Kidney epithelial cell (primary cell): ENCODE data around the gene IGF2R. TPM values are rescaled to one million over a fixed set of nuclear protein-coding genes. Genes with fewer than 3 reads are reported as not detected.

ENCODE experiments used
- DNase-seq: peaks from one replicate; pipeline ENCODE4 v3.0.0-alpha.2; 2010; ENCODE audit warnings: low read depth
- H3K27me3 ChIP-seq: 2 replicates; pipeline ENCODE4 v1.6.0; 2011; ENCODE audit warnings: low read length; ENCODE audit not compliant: control insufficient read depth, insufficient read depth
- H3K36me3 ChIP-seq: 2 replicates; pipeline ENCODE4 v1.5.1; 2011; ENCODE audit warnings: low read length; ENCODE audit not compliant: control insufficient read depth, insufficient read depth
- H3K4me3 ChIP-seq: 2 replicates; pipeline ENCODE4 v1.5.1; 2011; ENCODE audit warnings: low read depth, mild to moderate bottlenecking, control low read depth, low read length
- CTCF ChIP-seq: IDR thresholded peaks from 2 replicates; pipeline ENCODE4 v1.5.1; 2011; ENCODE audit warnings: mild to moderate bottlenecking, moderate library complexity, low read length, control low read depth, inconsistent platforms; ENCODE audit not compliant: insufficient read depth, poor library complexity, severe bottlenecking
- total RNA-seq: library from RNA; depleted of rRNA; stranded (reverse); fragments of >200 nt; gene quantifications from 2 replicates; pipeline ENCODE4 v1.2.3, GENCODE V29; 2015

Gene IGF2R
- total RNA-seq, 1 donor from 2014 or later = 251 TPM

- Histone ChIP-seq H3K36me3 (peaks cover 5% of the 10 kb centered on the region), H3K4me3 (no peak overlapping the region), H3K27me3 (no peaks in the 10 kb centered on the region)
- no peak for TF ChIP-seq CTCF
- DNase-seq = no peak
These were observed 91.3 kb downstream of the IGF2R start for GRCh38 chr6:160060221-160060620.

GRCh38 chr6:160060920-160061447 lies 92.1 kb downstream of the IGF2R start:
- Histone ChIP-seq H3K4me3 (no peak overlapping the region), H3K27me3 (no peaks in the 10 kb centered on the region), H3K36me3 (peaks cover 5% of the 10 kb centered on the region)
- no peak for DNase-seq
- TF ChIP-seq CTCF = no peak

GRCh38 chr6:160063771-160064413 lies 95.0 kb downstream of the IGF2R start:
- no peak for DNase-seq

GRCh38 chr6:160065200-160065599 lies 96.3 kb downstream of the IGF2R start:
- DNase-seq = no peak
- no peak overlapping the region for H3K4me3 ChIP-seq
- peaks cover 1% of the 10 kb centered on the region for H3K36me3 ChIP-seq
- no peak for TF ChIP-seq CTCF
- H3K27me3 ChIP-seq = no peaks in the 10 kb centered on the region

More at GRCh38 chr6:160063771-160064413, 95.0 kb downstream of the IGF2R start:
- H3K36me3 ChIP-seq = peaks cover 3% of the 10 kb centered on the region
- no peak for TF ChIP-seq CTCF
- H3K27me3 ChIP-seq = no peaks in the 10 kb centered on the region
- H3K4me3 ChIP-seq = no peak overlapping the region

- Histone ChIP-seq H3K27me3 (no peaks in the 10 kb centered on the region), H3K4me3 (no peak overlapping the region), H3K36me3 (peaks cover 2% of the 10 kb centered on the region)
- no peak for TF ChIP-seq CTCF
- no peak for DNase-seq
These were observed 98.7 kb downstream of the IGF2R start for GRCh38 chr6:160067564-160067963.

GRCh38 chr6:160068346-160068745 lies 99.5 kb downstream of the IGF2R start:
- DNase-seq = no peak
- Histone ChIP-seq H3K4me3 (no peak overlapping the region), H3K27me3 (no peaks in the 10 kb centered on the region), H3K36me3 (peaks cover 5% of the 10 kb centered on the region)
- no peak for TF ChIP-seq CTCF
